ENCODE results near the gene DENND4B. TPM values are rescaled to one million over a fixed set of nuclear protein-coding genes. Genes with fewer than 3 reads are reported as not detected.

DENND4B gene
- total and polyA plus RNA-seq, 2 of the 4 experiments (the other 2 are of a cell fraction), result 1.8 to 25.2 TPM

- no peak overlapping the region for H4K8ac ChIP-seq (ENCODE audit: low read depth in 2 of 2, low read length in 2 of 2)
- no peak overlapping the region for H2AK5ac ChIP-seq (ENCODE audit: low read depth, low read length)
- no peak for ATAC-seq (ENCODE audit: low read depth)
- CTCF ChIA-PET, result no interaction called here
- no peak overlapping the region for H3K27ac ChIP-seq (ENCODE audit: insufficient read depth, low read length)
- peaks cover 9% of the 10 kb centered on the region; the same call in 1 of the 2 replicates for H3K36me3 ChIP-seq (ENCODE audit: control insufficient read depth, insufficient read depth, low read length)
- POLR2A ChIA-PET (ENCODE audit: unreplicated experiment), result no interaction called here
- peaks cover 10% of the 10 kb centered on the region for H3K4me1 ChIP-seq (ENCODE audit: control insufficient read depth, insufficient read depth, low read length)
- no peak overlapping the region for H3K18ac ChIP-seq (ENCODE audit: low read depth, low read length)
- H2BK20ac ChIP-seq (ENCODE audit: low read depth, low read length), result no peak overlapping the region
- no peak overlapping the region for H3K9ac ChIP-seq (ENCODE audit: low read depth, low read length)
- no peak overlapping the region for H3K56ac ChIP-seq (ENCODE audit: extremely low read depth, insufficient read depth, low read length)
- no peak overlapping the region for H3K14ac ChIP-seq (replicated peaks; ENCODE audit: low read depth, low read length)
- H2BK5ac ChIP-seq (ENCODE audit: low read depth, low read length, poor library complexity, severe bottlenecking), result no peak overlapping the region
- H4K5ac ChIP-seq (ENCODE audit: low read depth, low read length), result no peak overlapping the region
- peaks cover 6% of the 10 kb centered on the region for H3K9me1 ChIP-seq (ENCODE audit: insufficient read depth, low read length)
- in situ Hi-C loops (cut with MboI; ENCODE audit: low sequenced_read_pairs) (no loop called here), intact Hi-C loops (cut with micrococcal nuclease) (loop anchor here (10.0 kb wide), 1 partner anchor 132 kb away; no protein-coding TSS in a partner anchor), dilution Hi-C loops (cut with HindIII; ENCODE audit: low sequenced_read_pairs, unreplicated experiment) (no loop called here)
- H4K20me1 ChIP-seq (ENCODE audit: insufficient read depth, low read length), result peaks cover 15% of the 10 kb centered on the region; the same call in 1 of the 2 replicates
- TF ChIP-seq RFX5 (IDR thresholded peaks at IDR 0.05; ENCODE audit: low read depth, low read length) (no peak), MXI1 (IDR thresholded peaks at IDR 0.05; ENCODE audit: borderline replicate concordance, low read depth, low read length) (no peak), ELK1 (IDR thresholded peaks at IDR 0.05; ENCODE audit: borderline replicate concordance, low read depth, low read length) (no peak), USF2 (IDR thresholded peaks at IDR 0.05; ENCODE audit: low read depth, low read length) (no peak), POLR2A (IDR thresholded peaks at IDR 0.05; ENCODE audit: low read depth, low read length) (no peak), BHLHE40 (IDR thresholded peaks at IDR 0.05; ENCODE audit: low read depth, low read length) (no peak), RAD21 (IDR thresholded peaks at IDR 0.05; ENCODE audit: low read length) (no peak), RCOR1 (IDR thresholded peaks at IDR 0.05; ENCODE audit: insufficient replicate concordance, low read length) (no peak), NFE2L2 (IDR thresholded peaks at IDR 0.05; ENCODE audit: low read depth, low read length) (no peak), MAFK (IDR thresholded peaks at IDR 0.05; ENCODE audit: low read depth, low read length) (no peak)
- DNase-seq, result no peak
- H2BK120ac ChIP-seq (ENCODE audit: low read depth, low read length), result no peak overlapping the region
- H2AK9ac ChIP-seq (replicated peaks; ENCODE audit: low read depth, low read length, poor library complexity), result no peak overlapping the region
- H3K27me3 ChIP-seq (ENCODE audit: control insufficient read depth, insufficient read depth, low read length), result no peaks in the 10 kb centered on the region
- no peak overlapping the region for H3K4me3 ChIP-seq (ENCODE audit: insufficient read depth, low read depth, low read length)
- no peak overlapping the region for H4K91ac ChIP-seq (ENCODE audit: insufficient read depth, low read depth, low read length)
- H2AFZ ChIP-seq (replicated peaks; ENCODE audit: low read length, poor library complexity), result no peak overlapping the region
- H3K4ac ChIP-seq (ENCODE audit: low read depth, low read length), result no peak overlapping the region
- no peak overlapping the region for H3K4me2 ChIP-seq (ENCODE audit: low read depth, low read length)
- no peak overlapping the region for H2BK15ac ChIP-seq (ENCODE audit: low read depth, low read length)
- H3K23ac ChIP-seq (ENCODE audit: low read depth, low read length), result no peak overlapping the region
- WGBS, 2 experiments (ENCODE audit: extremely low coverage in 2 of 2, insufficient read length in 1 of 2), result no CpG with 5 or more reads among the region's 4 CpGs
- H3K79me1 ChIP-seq (ENCODE audit: low read depth in 1 of 2, low read length in 2 of 2), result peaks cover 0 to 26% of the 10 kb centered on the region in 2 experiments; a peak in 2 of 4 replicates
- no TSS peak for BruUV-seq (replicated peaks)
- H3K9me3 ChIP-seq (ENCODE audit: control insufficient read depth, insufficient read depth, low read length), result no peaks in the 10 kb centered on the region
These were observed 20.1 kb downstream of the DENND4B start for GRCh38 chr1:153926405-153926804.
